ENCODE measurements around the gene GLIS1. TPM values are rescaled to one million over a fixed set of nuclear protein-coding genes. Genes with fewer than 3 reads are reported as not detected.

Gene GLIS1
- total RNA-seq, 1 experiment from 2014 or later = 0.28 TPM

DNA sequence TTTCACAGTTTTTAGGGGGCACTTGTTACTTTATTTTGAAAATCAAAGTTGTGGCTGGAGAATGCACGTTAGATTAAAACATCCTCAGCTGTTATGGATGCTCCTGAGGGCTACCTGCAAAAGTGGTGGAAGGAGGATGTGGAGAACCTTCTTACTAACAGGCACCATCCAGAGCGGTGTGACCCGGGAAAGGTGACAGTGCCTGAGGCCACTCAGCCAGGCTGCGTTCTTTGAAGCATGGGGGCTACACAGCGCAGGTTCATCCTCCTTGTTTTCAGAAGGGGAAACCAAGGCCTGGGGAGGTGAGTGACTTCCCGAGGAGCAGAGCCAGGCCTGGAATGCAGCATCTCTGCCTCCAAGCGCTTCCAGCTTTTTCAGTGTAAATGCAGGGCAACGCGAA is 255.8 kb downstream of the GLIS1 start:
- no peaks in the 10 kb centered on the region for H3K79me2 ChIP-seq (ENCODE audit: insufficient read depth, low read length)
- H4K20me1 ChIP-seq (ENCODE audit: control insufficient read depth, insufficient read depth, insufficient read length) = no peaks in the 10 kb centered on the region
- H2AFZ ChIP-seq (ENCODE audit: low read length) = no peak overlapping the region
- H3K18ac ChIP-seq (ENCODE audit: insufficient read length, low read depth, low read length) = no peak overlapping the region
- no peaks in the 10 kb centered on the region for H3K27me3 ChIP-seq (ENCODE audit: insufficient read depth, low read length)
- no peak overlapping the region for H3K9ac ChIP-seq (ENCODE audit: extremely low read depth, insufficient read length, low read length)
- Mint-ChIP-seq H3K27ac (no peak overlapping the region), H3K9me3 (no peaks in the 10 kb centered on the region), H3K4me3 (no peak overlapping the region), H3K27me3 (ENCODE audit: low read depth) (peaks cover 22% of the 10 kb centered on the region), H3K4me1 (peaks cover 9 to 15% of the 10 kb centered on the region in 2 experiments), H3K36me3 (ENCODE audit: insufficient read depth in 1 of 3, low read depth in 3 of 3) (no peaks in the 10 kb centered on the region)
- H3K14ac ChIP-seq (ENCODE audit: insufficient read depth, low read length) = no peak overlapping the region
- no peak overlapping the region for H3K56ac ChIP-seq (ENCODE audit: insufficient read length, low read depth, low read length)
- no peaks in the 10 kb centered on the region for H3K79me1 ChIP-seq (ENCODE audit: insufficient read depth, low read depth, low read length, poor library complexity, severe bottlenecking)
- no peak overlapping the region for H2BK12ac ChIP-seq (ENCODE audit: insufficient read length, low read depth, low read length)
- H4K91ac ChIP-seq (ENCODE audit: insufficient read length, low read depth, low read length) = no peak overlapping the region
- DNase-seq = no peak
- H2BK20ac ChIP-seq (ENCODE audit: low read depth, low read length, poor library complexity, severe bottlenecking) = no peak overlapping the region
- H3K4me2 ChIP-seq (ENCODE audit: insufficient read depth, insufficient read length, low read length) = no peak overlapping the region
- H3K23me2 ChIP-seq (ENCODE audit: insufficient read length, low read depth, low read length, poor library complexity, severe bottlenecking) = no peaks in the 10 kb centered on the region
- no peak overlapping the region for H4K5ac ChIP-seq (ENCODE audit: insufficient read length, low read depth, low read length)
- no peaks in the 10 kb centered on the region for H3K4me1 ChIP-seq (ENCODE audit: insufficient read depth, low read length)
- TF ChIP-seq, protein P1, sequence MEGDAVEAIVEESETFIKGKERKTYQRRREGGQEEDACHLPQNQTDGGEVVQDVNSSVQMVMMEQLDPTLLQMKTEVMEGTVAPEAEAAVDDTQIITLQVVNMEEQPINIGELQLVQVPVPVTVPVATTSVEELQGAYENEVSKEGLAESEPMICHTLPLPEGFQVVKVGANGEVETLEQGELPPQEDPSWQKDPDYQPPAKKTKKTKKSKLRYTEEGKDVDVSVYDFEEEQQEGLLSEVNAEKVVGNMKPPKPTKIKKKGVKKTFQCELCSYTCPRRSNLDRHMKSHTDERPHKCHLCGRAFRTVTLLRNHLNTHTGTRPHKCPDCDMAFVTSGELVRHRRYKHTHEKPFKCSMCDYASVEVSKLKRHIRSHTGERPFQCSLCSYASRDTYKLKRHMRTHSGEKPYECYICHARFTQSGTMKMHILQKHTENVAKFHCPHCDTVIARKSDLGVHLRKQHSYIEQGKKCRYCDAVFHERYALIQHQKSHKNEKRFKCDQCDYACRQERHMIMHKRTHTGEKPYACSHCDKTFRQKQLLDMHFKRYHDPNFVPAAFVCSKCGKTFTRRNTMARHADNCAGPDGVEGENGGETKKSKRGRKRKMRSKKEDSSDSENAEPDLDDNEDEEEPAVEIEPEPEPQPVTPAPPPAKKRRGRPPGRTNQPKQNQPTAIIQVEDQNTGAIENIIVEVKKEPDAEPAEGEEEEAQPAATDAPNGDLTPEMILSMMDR (conservative IDR thresholded peaks at IDR 0.05) = no peak
- no peak overlapping the region for H2BK15ac ChIP-seq (ENCODE audit: low read depth, low read length)
- no peak overlapping the region for H2BK5ac ChIP-seq (ENCODE audit: insufficient read length, low read length)
- no peak overlapping the region for H2BK120ac ChIP-seq (ENCODE audit: low read depth, low read length, poor library complexity, severe bottlenecking)
- no peak overlapping the region for H2AK5ac ChIP-seq (ENCODE audit: insufficient read length, low read length)
- no peak overlapping the region for H4K8ac ChIP-seq (replicated peaks; ENCODE audit: insufficient read length, low read depth, low read length)
- no peak overlapping the region for H3T11ph ChIP-seq (ENCODE audit: low read length)
- H3K27ac ChIP-seq (ENCODE audit: insufficient read length, low read depth, low read length) = no peak overlapping the region
- WGBS (ENCODE audit: extremely low coverage, insufficient read length, low lambda C conversion rate) = no CpG with 5 or more reads among the region's 9 CpGs
- no peak overlapping the region for H3K4ac ChIP-seq (ENCODE audit: low read depth, low read length)
- H3K23ac ChIP-seq (ENCODE audit: insufficient read length, low read depth, low read length) = no peak overlapping the region
- H3K9me3 ChIP-seq (ENCODE audit: control insufficient read depth, low read depth, low read length) = no peaks in the 10 kb centered on the region
